ENCODE data around the gene GASK1A. TPM values are rescaled to one million over a fixed set of nuclear protein-coding genes. Genes with fewer than 3 reads are reported as not detected.

GASK1A gene
- total and polyA plus RNA-seq, 4 donors = 0.79 to 22.8 (median 4.6) TPM

GRCh38 chr3:43022121-43022520 lies 43.0 kb downstream of the GASK1A start:
- Histone ChIP-seq H3K4me3 (ENCODE audit: low read depth in 1 of 3, low read length in 3 of 3) (no peak overlapping the region), H3K9ac (ENCODE audit: low read depth in 1 of 2, low read length in 2 of 2) (no peak overlapping the region), H3K4me1 (ENCODE audit: control insufficient read depth in 4 of 4, insufficient read depth in 4 of 4, low read length in 3 of 4) (peaks cover 3 to 7% (median 6%) of the 10 kb centered on the region in 4 donors), H3K27ac (ENCODE audit: low read depth in 1 of 2, low read length in 2 of 2) (no peak overlapping the region), H3K36me3 (ENCODE audit: control insufficient read depth in 4 of 4, insufficient read depth in 3 of 4, low read depth in 1 of 4, low read length in 3 of 4) (peaks cover 0 to 6% (median 0%) of the 10 kb centered on the region in 4 donors), H3K9me3 (ENCODE audit: control insufficient read depth in 4 of 4, low read length in 3 of 4) (no peaks in the 10 kb centered on the region), H3K27me3 (ENCODE audit: control insufficient read depth in 4 of 4, insufficient read depth in 4 of 4, low read length in 3 of 4) (no peaks in the 10 kb centered on the region)
- TF ChIP-seq HNF4A (conservative IDR thresholded peaks at IDR 0.05) (no peak), MAX (IDR thresholded peaks at IDR 0.05) (no peak)
- no peak for DNase-seq (ENCODE audit: low spot score)
- WGBS = 71% methylated on average over 1 of the region's 1 CpG

- H3K4me3 ChIP-seq (ENCODE audit: low read depth in 1 of 3, low read length in 3 of 3) = no peak overlapping the region
- H3K36me3 ChIP-seq (ENCODE audit: control insufficient read depth in 4 of 4, insufficient read depth in 3 of 4, low read depth in 1 of 4, low read length in 3 of 4) = peaks cover 0 to 6% (median 0%) of the 10 kb centered on the region in 4 donors
- 92% methylated on average over 4 of the region's 4 CpGs for WGBS
- no peaks in the 10 kb centered on the region for H3K9me3 ChIP-seq (ENCODE audit: control insufficient read depth in 4 of 4, low read length in 3 of 4)
- no peak for TF ChIP-seq TAF1 (conservative IDR thresholded peaks at IDR 0.05)
- no peak for TF ChIP-seq RXRA (IDR thresholded peaks at IDR 0.05)
- TF ChIP-seq SP1 (IDR thresholded peaks at IDR 0.05) = no peak
- TF ChIP-seq GABPA (IDR thresholded peaks at IDR 0.05 in 1 of 2, conservative IDR thresholded peaks at IDR 0.05 in 1 of 2) = no peak
- TF ChIP-seq CTCF (IDR thresholded peaks at IDR 0.05; ENCODE audit: low read depth, low read length, missing input control) = no peak
- TF ChIP-seq HNF4A (conservative IDR thresholded peaks at IDR 0.05) = no peak
- no peak for TF ChIP-seq ATF3 (IDR thresholded peaks at IDR 0.05)
- no peak for TF ChIP-seq MAX (IDR thresholded peaks at IDR 0.05)
- no peak for TF ChIP-seq YY1 (IDR thresholded peaks at IDR 0.05)
- no peak for TF ChIP-seq ZBTB33 (IDR thresholded peaks at IDR 0.05)
- no peak for TF ChIP-seq NR2F2 (IDR thresholded peaks at IDR 0.05)
- TF ChIP-seq REST (IDR thresholded peaks at IDR 0.05) = no peak
- no peaks in the 10 kb centered on the region for H3K27me3 ChIP-seq (ENCODE audit: control insufficient read depth in 4 of 4, insufficient read depth in 4 of 4, low read length in 3 of 4)
- DNase-seq (ENCODE audit: low spot score) = no peak
- peaks cover 3 to 7% (median 6%) of the 10 kb centered on the region in 4 donors for H3K4me1 ChIP-seq (ENCODE audit: control insufficient read depth in 4 of 4, insufficient read depth in 4 of 4, low read length in 3 of 4)
- no peak overlapping the region for H3K9ac ChIP-seq (ENCODE audit: low read depth in 1 of 2, low read length in 2 of 2)
- no peak overlapping the region for H3K27ac ChIP-seq (ENCODE audit: low read depth in 1 of 2, low read length in 2 of 2)
Observed at GRCh38 chr3:43023066-43023465, 44.0 kb downstream of the GASK1A start.
